GM18909 (cell line): ENCODE measurements around the gene PI4K2A.
A peak's percentile ranks its signal among the peaks of the same experiment; 100 is the strongest.
"Not testable (repeated sequence)": the region's sequence is repeated elsewhere in the genome, so short reads cannot be mapped to it uniquely, and the experiment has no call there.

Experiments used
- ATAC-seq: cut with Tn5 transposase; IDR thresholded peaks from one replicate; pipeline ENCODE4 v1.9.1; 2021; ENCODE audit warnings: mild to moderate bottlenecking; ENCODE audit not compliant: unreplicated experiment, poor library complexity

The PI4K2A gene

GRCh38 chr10:97667463-97667862 lies 27.0 kb downstream of the PI4K2A start:
- ATAC-seq: no peak

GRCh38 chr10:97669571-97669970 lies 29.1 kb downstream of the PI4K2A start:
- ATAC-seq: no peak

- no peak for ATAC-seq
Measured at GRCh38 chr10:97673736-97674525, 33.5 kb downstream of the PI4K2A start.

- no peak for ATAC-seq
Measured at GRCh38 chr10:97675222-97675621, 34.8 kb downstream of the PI4K2A start.

- peak; percentile 78 for ATAC-seq
Measured at GRCh38 chr10:97676770-97677581, 36.5 kb downstream of the PI4K2A start.

GRCh38 chr10:97679594-97679993 lies 39.1 kb downstream of the PI4K2A start:
- no peak for ATAC-seq

- no peak for ATAC-seq
Measured at GRCh38 chr10:97682042-97682441, 41.6 kb downstream of the PI4K2A start.

GRCh38 chr10:97683556-97684367 lies 43.3 kb downstream of the PI4K2A start:
- no peak for ATAC-seq

- not testable (repeated sequence) for ATAC-seq
Measured at GRCh38 chr10:97684368-97684713, 43.9 kb downstream of the PI4K2A start.

- no peak for ATAC-seq
Measured at GRCh38 chr10:97684866-97685394, 44.5 kb downstream of the PI4K2A start.

GRCh38 chr10:97685395-97685958 lies 45.0 kb downstream of the PI4K2A start:
- ATAC-seq: no peak

- ATAC-seq: no peak
Measured at GRCh38 chr10:97686301-97686961, 46.0 kb downstream of the PI4K2A start.

- peak; percentile 95 for ATAC-seq
Measured at GRCh38 chr10:97686962-97687784, 46.7 kb downstream of the PI4K2A start, which contains the start of gene AVPI1. AVPI1 (minus strand) TSS chr10:97687241; CDS start chr10:97679905, 7,336 bp downstream.

- no peak for ATAC-seq
Measured at GRCh38 chr10:97687785-97688781, 47.6 kb downstream of the PI4K2A start.

GRCh38 chr10:97689559-97690020 lies 49.1 kb downstream of the PI4K2A start:
- ATAC-seq: no peak

GRCh38 chr10:97690133-97690532 lies 49.7 kb downstream of the PI4K2A start:
- ATAC-seq: no peak

- ATAC-seq: not testable (repeated sequence)
Measured at GRCh38 chr10:97698072-97698655, 57.7 kb downstream of the PI4K2A start.
